Keratinocyte (primary cell): ENCODE results near the gene ZNF70. TPM values are rescaled to one million over a fixed set of nuclear protein-coding genes. Genes with fewer than 3 reads are reported as not detected.

Source experiments
- DNase-seq: peaks from one replicate; pipeline ENCODE4 v3.0.0-alpha.2; 2011; ENCODE audit warnings: low read depth, missing footprints, low spot score
- FAIRE-seq: peaks from 2 replicates; lab custom pipeline; 2011; peaks lifted over from hg19 to GRCh38; lab: Jason Lieb, UNC
- H2AFZ ChIP-seq: 2 replicates; pipeline ENCODE4 v1.6.0; 2012; ENCODE audit warnings: low read length, control low read depth, inconsistent platforms; ENCODE audit not compliant: control insufficient read depth
- H3K27ac ChIP-seq: 2 replicates; pipeline ENCODE4 v1.5.1; 2011; ENCODE audit warnings: low read length; ENCODE audit not compliant: control insufficient read depth, insufficient read depth
- H3K27me3 ChIP-seq: 3 replicates; pipeline ENCODE4 v1.6.0; 2011; ENCODE audit warnings: low read length; ENCODE audit not compliant: control insufficient read depth, insufficient read depth; ENCODE audit errors: extremely low read depth
- H3K36me3 ChIP-seq, 2 experiments: 2 replicates in 1 of 2; 3 replicates in 1 of 2; pipeline ENCODE4 v1.5.1; 2011; ENCODE audit warnings: low read length in 2 of 2, mild to moderate bottlenecking in 1 of 2; ENCODE audit not compliant: control insufficient read depth in 2 of 2, insufficient read depth in 2 of 2; ENCODE audit errors: extremely low read depth in 1 of 2
- H3K4me1 ChIP-seq: 3 replicates; pipeline ENCODE4 v1.5.1; 2011; ENCODE audit warnings: low read length; ENCODE audit not compliant: control insufficient read depth, insufficient read depth; ENCODE audit errors: extremely low read depth
- H3K4me2 ChIP-seq: 3 replicates; pipeline ENCODE4 v1.6.0; 2011; ENCODE audit warnings: low read depth, low read length; ENCODE audit not compliant: control insufficient read depth, insufficient read depth; ENCODE audit errors: extremely low read depth
- H3K4me3 ChIP-seq, 3 experiments: fragments of 200-600 bp in 1 of 3; sonication (generic) in 1 of 3; 2 replicates in 2 of 3; 3 replicates in 1 of 3; pipeline ENCODE4 v1.5.1; 2011 to 2016; ENCODE audit warnings: low read length in 3 of 3, mild to moderate bottlenecking in 3 of 3, control low read depth in 2 of 3, inconsistent platforms in 1 of 3, low read depth in 1 of 3, mixed read lengths in 1 of 3, mixed run types in 1 of 3, moderate library complexity in 1 of 3; ENCODE audit not compliant: control insufficient read depth in 2 of 3, insufficient read depth in 2 of 3; ENCODE audit errors: extremely low read depth in 1 of 3
- H3K79me2 ChIP-seq: 2 replicates; pipeline ENCODE4 v1.6.0; 2012; ENCODE audit warnings: low read length; ENCODE audit not compliant: control insufficient read depth, insufficient read depth
- H3K9ac ChIP-seq: 3 replicates; pipeline ENCODE4 v1.6.0; 2011; ENCODE audit warnings: low read length; ENCODE audit not compliant: control insufficient read depth, insufficient read depth; ENCODE audit errors: extremely low read depth
- H3K9me1 ChIP-seq: 3 replicates; pipeline ENCODE4 v1.6.0; 2011; ENCODE audit warnings: low read length; ENCODE audit not compliant: control insufficient read depth, insufficient read depth; ENCODE audit errors: extremely low read depth
- H3K9me3 ChIP-seq: 2 replicates; pipeline ENCODE4 v1.5.1; 2012; ENCODE audit warnings: low read depth, low read length; ENCODE audit not compliant: control insufficient read depth
- H4K20me1 ChIP-seq: 3 replicates; pipeline ENCODE4 v1.6.0; 2011; ENCODE audit warnings: low read length; ENCODE audit not compliant: control insufficient read depth, insufficient read depth; ENCODE audit errors: extremely low read depth
- CTCF ChIP-seq, 3 experiments: IDR thresholded peaks in 1 of 3; conservative IDR thresholded peaks in 1 of 3; optimal IDR thresholded peaks in 1 of 3; 2 replicates in 2 of 3; 3 replicates in 1 of 3; pipeline versions ENCODE3 to v1.5.1; 2011; ENCODE audit warnings: low read length in 3 of 3, mild to moderate bottlenecking in 3 of 3, moderate library complexity in 2 of 3, control low read depth in 1 of 3, inconsistent platforms in 1 of 3; ENCODE audit not compliant: insufficient read depth in 2 of 3; ENCODE audit errors: extremely low read depth in 1 of 3
- EZH2 ChIP-seq: IDR thresholded peaks from one replicate; pipeline ENCODE4 v1.6.1; 2012; ENCODE audit warnings: inconsistent platforms, mild to moderate bottlenecking, low read length, moderate library complexity
- dilution Hi-C: fragments of 300-500 bp; cut with MboI; formaldehyde crosslinking; loops from one replicate; pipeline ENCODE4 v1.7.0; 2020; ENCODE audit warnings: low sequenced_read_pairs; ENCODE audit not compliant: extremely low pct_ligation_motif_present
- polyA plus RNA-seq, 5 experiments: library from polyadenylated mRNA; depleted of rRNA in 3 of 5; stranded (reverse) in 3 of 5; stranded (forward) in 1 of 5; unstranded in 1 of 5; fragments of >200 nt; gene quantifications; 1 replicate in 1 of 5; 2 replicates in 3 of 5; 3 replicates in 1 of 5; pipeline versions ENCODE4 v1.2.1 to v1.2.3, GENCODE V29; 2011 to 2012; ENCODE audit warnings: missing spikeins in 2 of 5, low read depth in 1 of 5, low replicate concordance in 1 of 5

ZNF70 gene
- polyA plus RNA-seq, 1 donor (not counting 4 experiments of a cell fraction or from before 2014, with no cell fraction given), result 0.55 TPM

GRCh38 chr22:23751441-23751996, 607 bp upstream of the ZNF70 start:
- peak overlapping the region; percentile 77 for H3K4me2 ChIP-seq
- H3K4me3 ChIP-seq, result peak overlapping the region; percentile 62 to 86 (median 82)
- H3K9me1 ChIP-seq, result no peaks in the 10 kb centered on the region
- H3K36me3 ChIP-seq, result no peaks in the 10 kb centered on the region
- H3K27me3 ChIP-seq, result no peaks in the 10 kb centered on the region
- peaks cover 3% of the 10 kb centered on the region for H3K79me2 ChIP-seq
- H4K20me1 ChIP-seq, result no peaks in the 10 kb centered on the region
- FAIRE-seq (no peak), DNase-seq (no peak)
- no peak for TF ChIP-seq CTCF (optimal IDR thresholded peaks at IDR 0.05 in 1 of 3, IDR thresholded peaks at IDR 0.05 in 1 of 3, conservative IDR thresholded peaks at IDR 0.05 in 1 of 3; ENCODE audit: extremely low read depth in 1 of 3, insufficient read depth in 2 of 3, low read length in 3 of 3)
- TF ChIP-seq EZH2, result no peak
- H3K9ac ChIP-seq, result peak overlapping the region; percentile 90
- dilution Hi-C loops, result no loop called here
- peaks cover 11% of the 10 kb centered on the region for H3K4me1 ChIP-seq
- peak overlapping the region; percentile 93 for H2AFZ ChIP-seq
- no peaks in the 10 kb centered on the region for H3K9me3 ChIP-seq
- H3K27ac ChIP-seq, result peak overlapping the region; percentile 86

GRCh38 chr22:23750367-23750713, 572 bp downstream of the ZNF70 start:
- Histone ChIP-seq H3K4me2 (peak overlapping the region; percentile 88), H3K9ac (peak overlapping the region; percentile 73), H3K27me3 (no peaks in the 10 kb centered on the region), H4K20me1 (no peaks in the 10 kb centered on the region), H3K79me2 (peaks cover 3% of the 10 kb centered on the region), H3K27ac (peak overlapping the region; percentile 40), H2AFZ (peak overlapping the region; percentile 82), H3K36me3 (no peaks in the 10 kb centered on the region), H3K4me1 (peaks cover 11% of the 10 kb centered on the region), H3K9me3 (no peaks in the 10 kb centered on the region), H3K4me3 (peak overlapping the region; percentile 62 to 83 (median 77)), H3K9me1 (no peaks in the 10 kb centered on the region)
- no peak for TF ChIP-seq CTCF (optimal IDR thresholded peaks at IDR 0.05 in 1 of 3, IDR thresholded peaks at IDR 0.05 in 1 of 3, conservative IDR thresholded peaks at IDR 0.05 in 1 of 3; ENCODE audit: extremely low read depth in 1 of 3, insufficient read depth in 2 of 3, low read length in 3 of 3)
- TF ChIP-seq EZH2, result no peak
- no peak for DNase-seq
- dilution Hi-C loops, result no loop called here
- no peak for FAIRE-seq
